Activated CD4-positive, alpha-beta T cell treated with anti-CD3 and anti-CD28 coated beads for 48 hours (primary cell): Measurements from ENCODE around the gene CDS2.

Experiments
- DNase-seq: peaks from one replicate; pipeline ENCODE4 v3.0.0-alpha.2; 2020

Gene CDS2

DNA sequence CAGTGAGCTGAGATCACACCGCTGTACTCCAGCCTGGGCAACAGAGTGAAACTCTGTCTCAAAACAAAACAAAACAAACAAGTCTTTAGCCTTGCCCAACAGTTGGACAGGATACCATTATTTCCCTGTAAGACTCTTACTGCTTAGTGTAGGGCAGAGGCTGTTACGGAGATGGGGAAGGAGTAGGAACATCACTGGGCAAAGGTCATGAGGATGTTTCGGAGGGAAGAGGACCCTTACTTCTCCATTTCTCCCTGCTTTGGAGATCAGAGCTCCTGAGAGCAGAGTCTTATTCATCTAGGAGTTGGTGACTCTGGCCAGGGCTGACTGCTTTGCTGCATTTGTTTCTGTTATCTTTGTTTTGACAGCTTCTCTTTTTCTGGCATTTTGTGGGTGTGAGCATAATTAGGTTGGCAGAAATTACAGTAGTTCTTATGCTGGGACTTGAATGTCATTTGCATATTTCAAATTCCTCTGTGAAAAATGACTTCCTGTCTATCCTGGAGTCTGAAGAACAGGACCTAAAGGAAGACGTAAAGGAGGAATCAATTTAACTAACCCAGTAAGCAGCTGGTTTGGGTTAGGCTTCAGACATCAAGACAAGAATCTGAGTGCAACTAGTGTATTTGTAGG, 89.0 kb downstream of the CDS2 start:
- DNase-seq: no peak

DNA sequence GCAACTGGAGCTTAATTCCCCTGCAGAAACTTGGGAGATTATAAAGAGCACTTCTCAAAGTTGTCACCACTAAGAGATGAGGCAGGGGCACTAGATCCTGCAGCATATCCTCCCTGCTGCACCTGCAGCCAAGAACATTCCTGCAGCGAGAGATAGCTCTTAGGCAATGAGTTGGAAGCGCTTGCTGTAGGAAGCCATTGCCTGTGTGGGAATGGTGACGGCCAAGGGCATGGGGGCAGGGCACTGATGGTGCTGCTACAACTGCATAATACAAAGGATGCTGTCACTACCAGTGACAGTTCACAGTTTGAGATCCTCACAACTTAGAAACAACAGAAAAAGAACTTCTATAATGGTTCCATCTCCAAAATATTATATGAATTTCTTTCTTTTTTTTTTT, 89.9 kb downstream of the CDS2 start:
- no peak for DNase-seq

DNA sequence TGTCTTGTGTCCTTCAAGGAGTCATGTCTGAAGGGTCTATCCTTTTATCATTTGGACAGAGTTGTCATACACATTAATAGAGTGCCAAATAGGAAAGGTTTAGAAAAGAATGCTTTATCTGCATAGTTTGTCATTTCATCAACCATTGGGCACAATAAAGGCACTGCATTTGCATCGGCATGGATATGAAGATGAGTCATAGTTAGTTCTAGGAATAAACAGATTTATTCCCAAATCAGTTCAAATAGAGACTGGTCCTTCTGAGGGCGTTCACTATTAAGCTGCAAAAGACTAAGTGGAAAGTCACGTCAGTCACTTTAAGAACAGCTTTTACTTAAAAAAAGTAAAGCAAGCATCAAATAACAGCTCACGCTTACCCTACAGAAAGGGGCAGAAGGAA, 90.8 kb downstream of the CDS2 start:
- DNase-seq: no peak

DNA sequence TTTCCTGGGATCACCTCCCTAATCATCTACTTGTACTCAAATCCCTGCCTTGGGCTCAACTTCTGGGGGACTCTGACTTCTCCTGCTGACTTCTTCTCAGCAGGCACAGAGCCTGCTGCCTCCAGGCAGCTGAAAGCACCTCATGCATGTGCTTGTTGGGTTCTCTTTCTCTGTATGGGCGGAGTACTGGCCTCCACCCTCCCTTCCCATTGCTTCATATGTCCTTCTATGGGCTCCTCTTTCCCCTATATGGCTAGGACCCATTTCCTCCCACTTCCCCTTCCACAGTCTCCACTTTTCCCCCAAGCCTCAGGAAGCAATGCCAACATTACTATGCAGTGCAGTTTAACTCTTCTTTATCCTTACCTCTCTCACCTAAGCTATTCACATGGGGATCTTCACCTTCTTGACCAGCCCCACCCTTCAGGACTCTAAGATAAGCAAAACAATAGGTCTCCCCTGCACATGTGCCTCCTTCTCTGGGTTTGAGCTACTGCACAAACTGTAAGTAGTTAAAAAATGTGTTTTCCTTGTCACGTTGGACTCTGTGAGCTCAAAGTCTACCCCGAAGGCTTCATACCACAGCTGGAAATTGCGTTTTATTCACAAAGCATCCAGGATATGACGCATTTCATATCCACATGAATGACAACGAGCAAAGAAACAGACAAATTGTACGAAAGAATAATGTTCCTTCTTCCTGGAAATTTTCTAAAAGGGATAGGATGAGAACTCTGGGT, 93.7 kb downstream of the CDS2 start:
- DNase-seq: no peak

DNA sequence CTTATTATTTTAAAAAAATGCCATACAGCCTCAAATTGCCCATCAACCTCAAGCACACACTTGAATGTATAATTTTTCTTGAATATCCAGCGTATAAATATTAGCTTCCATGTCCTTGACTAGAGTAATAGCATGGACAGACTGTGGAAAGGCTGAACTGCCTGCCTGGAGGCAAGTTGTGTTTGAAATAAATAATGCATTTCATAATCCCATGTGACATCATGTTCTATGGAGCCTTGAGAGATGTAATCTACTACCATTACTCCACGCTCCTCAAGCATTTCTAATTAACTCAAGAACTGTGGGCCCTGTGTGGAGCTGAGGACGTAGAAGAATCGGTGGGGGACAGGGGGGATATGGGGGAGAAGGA, 94.2 kb downstream of the CDS2 start:
- DNase-seq: no peak

DNA sequence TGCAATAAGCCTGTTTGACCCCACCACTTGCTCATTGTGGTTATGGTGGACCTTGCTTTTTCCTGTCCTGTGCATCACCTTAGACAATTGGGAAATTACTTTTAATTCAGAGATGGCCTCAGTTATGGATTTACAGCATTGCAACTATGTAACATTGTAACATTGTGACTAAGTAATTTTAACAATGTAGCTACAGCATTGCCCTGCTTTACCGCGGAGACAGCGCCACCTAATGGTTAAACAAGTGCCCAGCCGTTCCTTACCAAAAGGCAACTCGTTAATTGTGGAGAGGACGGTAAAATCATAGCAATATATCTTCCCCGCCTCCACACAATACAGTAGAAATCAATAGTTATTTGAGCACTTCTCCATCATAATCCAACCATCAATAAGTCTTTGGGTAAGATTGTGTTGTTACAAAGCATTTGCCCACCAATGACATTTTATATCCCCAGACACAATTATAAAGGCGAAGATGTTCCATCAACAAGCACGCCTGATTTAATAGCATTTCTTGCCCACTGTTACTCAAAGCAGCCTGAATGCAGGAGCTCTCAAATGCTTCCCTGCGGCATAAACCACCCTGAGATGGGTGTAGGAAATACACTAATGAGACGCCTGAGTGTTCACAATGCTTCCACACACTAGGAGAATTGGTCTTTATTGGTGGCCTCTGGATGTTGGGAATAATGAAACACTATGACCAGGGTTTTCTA, 96.3 kb downstream of the CDS2 start:
- DNase-seq: peak; percentile 76

DNA sequence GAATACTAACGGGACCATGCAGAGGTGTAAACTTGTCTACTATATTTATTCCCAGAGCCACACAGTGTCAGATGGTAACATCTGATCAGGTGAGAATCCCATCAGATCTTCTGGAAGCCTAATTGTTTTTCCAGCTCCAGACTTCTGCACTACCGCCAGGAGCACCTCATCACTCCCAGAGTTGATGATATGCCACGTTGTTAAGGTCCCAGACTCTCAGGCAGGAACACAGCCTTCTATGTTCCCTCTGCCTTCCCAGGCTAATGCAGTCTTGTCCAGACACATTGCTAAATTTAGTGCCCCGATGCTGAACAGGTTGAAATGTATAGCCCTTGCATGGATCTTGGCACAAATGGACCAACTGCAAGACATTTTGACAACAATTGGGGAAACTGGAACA, 103.7 kb downstream of the CDS2 start:
- no peak for DNase-seq

DNA sequence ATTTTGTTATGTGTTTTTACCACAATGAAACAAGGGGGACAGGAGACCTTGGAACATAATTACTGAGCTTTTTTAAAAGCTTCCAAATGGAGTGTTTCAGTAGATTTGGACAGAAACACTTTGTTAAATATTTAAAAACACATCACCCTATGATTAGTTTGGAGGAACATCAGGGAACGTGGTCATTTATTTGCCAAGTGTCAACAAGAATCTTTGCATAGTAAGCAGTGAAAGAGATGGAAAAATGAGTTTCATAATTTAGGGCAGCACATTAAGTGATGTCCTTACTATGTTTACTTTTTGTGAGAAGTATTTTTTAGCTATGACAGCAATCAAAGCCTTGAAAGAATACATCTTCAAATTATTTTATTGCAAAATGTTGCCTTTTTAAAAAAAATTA, 107.3 kb downstream of the CDS2 start:
- DNase-seq: no peak

DNA sequence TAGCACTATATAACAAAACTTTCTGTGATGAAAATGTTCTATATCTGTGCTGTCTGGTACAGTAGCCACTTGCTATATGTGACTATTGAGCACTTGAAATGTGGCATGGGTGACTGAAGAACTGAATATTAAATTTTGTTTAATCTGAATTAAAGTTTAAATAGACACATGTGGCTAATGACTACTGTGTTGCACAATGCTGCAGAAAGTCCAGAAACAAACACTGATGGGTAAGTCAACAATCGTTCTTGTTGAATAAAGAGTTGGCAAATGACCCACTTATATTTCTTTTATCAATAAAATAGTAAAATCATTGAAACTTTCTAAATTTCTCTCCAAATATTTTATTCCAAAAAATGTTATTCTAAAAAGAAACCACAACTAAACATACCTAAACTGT, 108.2 kb downstream of the CDS2 start:
- DNase-seq: no peak
